Small intestine (tissue), 4 donors: ENCODE measurements around the gene CABLES1. TPM values are rescaled to one million over a fixed set of nuclear protein-coding genes. Genes with fewer than 3 reads are reported as not detected.

Source experiments
- polyA plus RNA-seq, 4 donors: library from polyadenylated mRNA; stranded (reverse) in 3 of 4; unstranded in 1 of 4; fragments of 200-250 nt in 3 of 4; fragments of 120-200 nt in 1 of 4; gene quantifications; one replicate each; pipeline versions ENCODE4 v1.2.1 to v1.2.3, GENCODE V29; 2013
- donor health status: healthy with polysubstance abuse.
- donor health status: Bipolar disorder and iron deficiency.
- donor health status: healthy.

CABLES1 gene
- polyA plus RNA-seq, 4 donors: 6.9 to 11.7 (median 8.5) TPM

Other genes with a start within 250 kb of the CABLES1 start
- 10 to 100 TPM; 14.0 to 38.4 (median 32.9) TPM for gene RBBP8, start 202.2 kb upstream of the CABLES1 start, polyA plus RNA-seq